Epidermal melanocyte (primary cell): ENCODE results near the gene EGLN3.
"Not testable (repeated sequence)": the region's sequence is repeated elsewhere in the genome, so short reads cannot be mapped to it uniquely, and the experiment has no call there.

ENCODE experiments used
- DNase-seq: peaks from one replicate; pipeline ENCODE4 v3.0.0; 2011; ENCODE audit warnings: low spot score; ENCODE audit not compliant: insufficient read length

The EGLN3 gene

DNA sequence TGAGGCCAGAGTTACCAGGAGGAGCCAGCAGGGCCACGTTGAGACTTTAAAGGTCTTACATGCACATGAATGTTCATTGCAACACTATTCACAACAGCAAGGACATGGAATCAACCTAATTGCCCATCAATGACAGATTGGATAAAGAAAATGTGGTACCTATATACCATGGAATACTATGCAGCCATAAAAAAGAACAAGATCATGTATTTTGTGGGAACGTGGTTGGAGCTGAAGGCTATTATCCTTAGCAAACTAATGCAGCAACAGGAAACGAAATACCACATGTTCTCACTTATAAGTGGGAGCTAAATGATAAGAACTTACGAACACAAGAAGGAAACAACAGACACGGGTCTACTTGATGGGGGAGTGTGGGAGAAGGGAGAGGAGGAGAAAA, 11.6 kb upstream of the EGLN3 start:
- DNase-seq, result not testable (repeated sequence)

DNA sequence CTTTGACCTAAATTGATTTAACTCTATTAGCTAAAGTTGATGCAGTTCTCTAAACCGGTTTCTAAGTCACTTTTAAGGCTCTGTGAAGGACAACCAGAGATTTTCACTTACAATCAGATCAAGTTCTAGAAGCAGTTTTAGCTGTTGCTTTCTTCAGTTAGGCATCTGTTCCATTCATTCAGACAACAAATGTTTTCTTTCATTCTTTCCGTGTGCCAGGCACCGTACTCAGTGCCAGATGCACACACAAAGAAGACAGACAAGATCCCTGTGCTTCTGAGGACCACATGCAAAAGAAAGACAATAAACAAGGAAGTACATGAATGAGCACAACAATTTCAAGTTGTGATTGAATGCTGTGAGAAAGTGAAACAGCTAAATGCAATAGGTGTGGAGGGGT, 11.1 kb upstream of the EGLN3 start:
- no peak for DNase-seq

DNA sequence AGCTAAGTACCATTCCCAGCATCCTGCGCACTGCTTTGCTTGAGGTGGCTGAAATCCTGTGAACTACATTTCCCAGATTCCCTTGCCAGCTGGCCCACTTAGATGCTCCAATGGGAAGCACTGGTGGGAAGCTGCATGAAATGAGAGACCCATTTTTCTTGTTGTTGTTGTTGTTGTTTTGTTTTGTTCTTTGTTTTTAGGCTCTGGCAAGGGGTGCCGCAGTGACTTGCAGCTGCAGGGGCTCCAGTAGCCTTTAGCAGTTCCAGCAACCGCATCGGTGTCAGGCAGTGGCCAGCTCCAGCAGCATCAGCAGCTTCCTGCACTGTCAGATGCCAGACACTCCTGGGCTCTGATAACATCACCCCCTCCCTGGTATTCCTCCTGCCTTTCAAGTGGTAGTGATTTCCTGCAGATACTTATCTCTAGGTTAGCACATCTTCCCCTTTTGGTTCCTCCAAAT, 8.8 kb upstream of the EGLN3 start:
- DNase-seq, result no peak

DNA sequence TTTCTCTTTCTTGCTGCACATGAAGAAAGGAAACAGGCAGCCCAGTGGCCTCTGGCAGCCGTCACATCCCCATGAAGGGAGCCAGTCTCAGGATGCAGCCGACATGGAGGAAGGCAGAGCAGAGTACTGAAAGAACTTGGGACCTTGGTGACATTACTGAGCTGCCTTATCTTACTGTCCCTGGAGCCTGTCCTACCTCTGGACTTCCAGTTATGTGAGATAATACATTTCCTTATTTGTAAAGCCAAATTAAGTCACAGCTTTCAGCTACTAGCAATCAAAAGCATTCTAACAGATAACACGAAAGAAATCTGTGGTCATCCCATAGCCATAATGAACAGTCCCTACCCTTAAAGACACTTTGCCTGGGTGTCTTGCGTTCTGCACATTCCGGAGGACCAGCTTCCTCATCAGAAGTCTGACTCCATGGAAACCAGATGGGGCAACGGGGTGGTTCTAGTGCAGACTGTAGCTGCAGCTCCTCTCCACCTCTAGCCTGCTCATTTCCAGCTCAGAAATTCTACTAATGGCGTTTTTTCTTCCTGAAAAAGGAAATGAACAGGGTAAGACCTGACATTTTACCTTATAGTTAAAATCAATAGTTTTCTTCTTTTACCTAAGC, 7.8 kb upstream of the EGLN3 start:
- no peak for DNase-seq

DNA sequence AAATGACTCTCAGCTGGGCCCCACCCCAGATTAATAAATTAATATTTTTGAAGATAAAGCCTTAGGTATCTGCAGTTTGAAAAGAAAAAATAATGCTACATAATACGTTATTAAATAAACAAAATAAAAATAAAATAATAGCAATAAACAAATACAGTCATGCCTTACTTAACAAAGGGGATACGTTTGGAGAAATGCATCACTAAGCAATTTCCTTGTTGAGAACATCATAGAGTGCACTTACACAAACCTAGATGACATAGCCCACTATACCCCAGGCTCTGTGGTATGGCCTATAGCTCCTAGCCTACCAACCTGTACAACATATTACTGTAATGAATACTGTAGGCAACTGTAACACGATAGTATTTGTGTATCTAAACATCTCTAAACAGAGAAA, 7.1 kb upstream of the EGLN3 start:
- no peak for DNase-seq

DNA sequence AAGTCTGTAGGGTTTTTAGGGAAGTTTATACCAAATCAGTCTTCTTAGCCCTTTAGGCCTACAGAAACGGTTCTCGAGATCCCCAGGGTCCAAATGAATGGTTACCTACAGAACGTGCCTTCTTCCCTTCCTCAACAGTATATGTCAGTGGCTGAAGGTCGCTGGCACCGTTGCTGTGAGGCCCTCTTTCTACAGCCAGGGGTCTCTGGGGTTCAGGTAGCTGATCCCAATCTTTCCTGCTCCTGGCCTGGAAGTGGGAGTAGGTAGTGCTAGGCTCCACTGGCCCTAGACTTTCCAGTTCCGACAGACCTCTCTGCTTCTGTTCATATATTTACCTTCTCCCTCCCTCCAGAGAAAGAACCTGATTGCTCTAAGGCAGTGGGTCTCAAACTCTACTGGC, 6.4 kb upstream of the EGLN3 start:
- DNase-seq, result no peak

DNA sequence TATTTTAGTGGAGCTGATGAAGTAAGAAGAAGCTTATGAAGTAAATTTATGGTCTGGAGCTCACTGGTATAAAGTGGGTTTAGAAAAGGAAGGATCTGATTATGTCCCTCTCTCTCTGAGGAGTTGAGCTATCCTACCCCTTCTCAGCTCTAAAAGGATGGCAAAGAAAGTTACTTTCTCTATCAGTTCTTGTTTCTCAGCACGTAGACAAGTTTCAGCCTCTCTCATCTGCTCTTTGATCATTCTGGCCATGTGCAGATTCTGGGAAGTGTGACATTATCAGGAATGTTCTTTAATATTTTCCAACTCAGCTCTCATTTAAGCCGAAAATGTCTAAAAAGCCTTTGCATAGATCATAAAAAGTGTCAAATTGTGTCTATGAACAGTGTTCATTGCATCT, 5.8 kb upstream of the EGLN3 start:
- DNase-seq, result no peak

DNA sequence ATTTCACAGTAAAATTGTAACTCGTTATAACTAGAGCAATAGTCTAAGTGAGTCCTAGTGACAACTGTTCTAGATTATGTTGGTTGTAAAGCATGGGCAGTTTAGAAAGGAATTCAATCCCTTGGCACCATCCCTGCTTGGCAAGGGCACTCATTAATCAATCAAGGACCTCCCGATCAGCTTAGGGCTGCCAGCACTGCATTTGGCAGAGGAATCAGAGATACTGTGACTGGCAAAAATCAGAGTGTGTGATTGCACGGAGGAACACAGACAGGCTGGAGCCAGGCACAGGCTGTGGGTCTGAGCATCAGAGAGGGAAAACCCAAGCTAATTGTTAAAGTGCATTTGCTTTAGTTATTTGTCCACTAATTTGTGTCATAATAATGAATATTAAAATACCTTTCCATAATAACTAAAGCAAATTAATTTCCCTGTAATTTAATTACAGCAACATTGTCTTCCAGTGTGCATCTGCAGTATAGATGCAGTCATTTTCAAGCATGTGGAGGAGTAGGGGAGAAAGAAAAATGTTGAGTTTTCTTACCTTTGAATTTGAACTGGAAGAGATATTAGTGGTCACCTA, 3.2 kb upstream of the EGLN3 start:
- DNase-seq, result no peak

DNA sequence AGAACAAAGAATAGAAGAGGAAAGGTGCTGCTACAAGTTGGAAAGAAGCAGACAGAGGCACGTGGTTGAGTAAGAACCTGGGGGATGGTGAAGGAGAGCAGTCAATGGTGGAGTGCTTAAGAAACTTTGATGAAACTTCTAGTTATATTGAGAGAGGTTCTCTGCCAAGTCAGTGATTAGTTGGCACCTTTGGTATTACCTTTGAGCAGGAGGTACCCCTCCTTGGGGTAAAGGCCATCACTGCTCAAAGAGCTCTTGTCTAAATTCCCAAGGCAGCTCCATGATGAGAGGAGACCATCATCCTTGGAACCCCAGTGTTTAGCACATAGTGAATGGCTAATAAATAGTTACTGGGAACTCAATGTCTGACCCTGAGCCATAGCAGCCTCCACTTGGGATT, 1.7 kb upstream of the EGLN3 start:
- DNase-seq, result no peak

DNA sequence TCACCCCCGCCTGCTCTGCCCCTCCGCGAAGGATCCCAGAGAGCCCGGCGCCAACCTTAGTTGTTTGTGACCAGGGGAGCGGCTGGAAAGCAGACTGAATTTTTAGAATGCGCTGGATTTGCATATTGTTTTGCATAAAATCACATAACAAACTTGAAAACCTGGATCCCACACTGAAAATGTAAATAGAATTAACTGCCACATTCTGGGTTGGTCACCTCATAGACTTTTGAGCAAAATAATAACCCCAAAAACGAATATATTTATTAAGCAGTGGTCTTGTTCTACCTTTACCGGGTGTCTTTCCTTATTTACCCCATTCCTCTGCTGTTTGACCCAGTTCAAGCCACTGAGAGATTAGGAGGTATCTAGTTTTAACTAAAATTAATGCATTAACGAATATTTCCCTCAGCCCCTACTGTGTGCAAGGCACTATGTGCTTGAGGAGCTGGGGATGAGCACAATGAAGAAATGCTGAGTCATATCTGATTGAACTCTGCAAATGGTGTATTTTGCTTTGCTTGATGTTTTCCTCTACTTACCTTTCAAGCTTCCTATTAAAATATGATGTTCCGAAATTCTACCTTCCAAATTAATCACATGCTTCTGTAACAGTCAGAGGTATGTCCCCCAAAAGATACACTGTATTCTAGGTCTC, 438 bp upstream of the EGLN3 start:
- DNase-seq, result peak; percentile 78

DNA sequence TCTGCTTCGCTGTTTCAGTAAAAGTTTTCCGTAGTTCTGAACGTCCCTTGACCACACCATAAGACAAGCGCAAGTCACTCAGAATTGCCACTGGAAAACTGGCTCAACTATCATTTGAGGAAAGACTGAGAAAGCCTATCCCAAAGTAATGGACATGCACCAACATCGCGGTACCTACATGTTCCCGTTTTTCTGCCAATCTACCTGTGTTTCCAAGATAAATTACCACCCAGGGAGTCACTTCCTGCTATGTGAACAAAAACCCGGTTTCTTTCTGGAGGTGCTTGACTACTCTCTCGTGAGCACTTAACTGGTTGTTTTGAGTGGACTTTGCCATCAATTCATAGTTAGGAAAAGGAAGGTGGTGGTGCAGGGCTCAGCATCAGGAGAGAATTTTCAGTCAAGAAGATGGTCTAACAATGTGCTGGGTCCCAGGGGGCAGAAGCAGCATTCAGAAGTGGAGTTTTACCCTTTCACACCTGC, 1.4 kb downstream of the EGLN3 start:
- no peak for DNase-seq

DNA sequence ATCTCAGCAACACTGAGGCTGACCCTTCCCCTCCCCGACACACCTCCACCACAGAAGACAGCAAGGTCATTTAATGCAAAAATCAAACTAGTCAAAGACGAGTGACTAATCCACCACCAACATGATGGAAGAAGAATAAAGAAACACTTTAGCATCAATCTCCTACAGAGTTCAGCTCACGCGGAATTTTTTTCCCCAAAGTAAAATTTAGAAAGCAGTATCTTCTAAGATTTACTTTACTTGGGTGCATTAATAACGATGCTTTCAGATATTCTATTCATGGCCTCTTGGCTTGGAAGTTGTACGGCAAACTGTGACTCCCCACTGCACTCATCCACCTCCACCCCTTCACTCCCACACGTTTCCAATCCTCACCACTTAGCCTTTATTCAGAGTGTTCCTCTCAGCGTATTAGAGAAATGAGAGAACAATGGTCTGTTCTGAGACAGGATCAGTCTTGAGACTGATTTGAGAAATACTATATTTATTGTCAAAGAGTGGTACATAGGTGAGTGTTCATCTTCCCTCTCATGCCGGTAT, 1.9 kb downstream of the EGLN3 start:
- DNase-seq, result no peak

DNA sequence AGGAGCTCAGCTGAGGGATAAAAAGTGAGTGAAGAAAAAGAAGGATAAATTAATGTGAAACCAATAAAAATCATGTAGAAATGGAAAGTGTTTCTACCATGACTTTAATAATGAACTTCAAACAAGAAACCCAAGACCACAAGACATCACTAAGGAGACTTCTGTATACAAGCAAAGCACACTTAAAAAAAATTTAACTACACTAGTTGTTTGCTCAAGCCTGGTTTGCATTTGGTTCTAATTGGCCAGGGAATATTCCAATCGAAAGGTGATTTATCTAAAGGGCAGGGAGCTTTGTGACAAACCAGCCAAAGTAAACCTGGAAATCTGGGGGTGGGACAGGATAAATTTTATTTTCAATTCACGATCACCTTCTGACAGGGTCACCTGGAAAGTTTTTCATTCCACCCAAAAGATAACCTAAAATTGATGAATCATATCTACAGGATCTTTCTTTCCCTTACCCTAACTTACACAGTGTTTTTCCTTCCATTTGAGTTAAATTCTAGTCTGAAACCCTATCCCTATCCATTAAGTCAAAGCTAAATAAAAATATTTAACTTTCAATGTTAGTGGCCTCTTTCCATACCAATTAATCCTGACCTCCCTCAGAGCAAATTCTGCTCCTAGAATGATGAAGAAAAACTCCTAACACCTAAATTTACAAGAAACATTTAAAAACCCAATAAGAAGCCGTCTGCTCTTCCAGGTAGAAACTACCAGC, 2.6 kb downstream of the EGLN3 start:
- no peak for DNase-seq

DNA sequence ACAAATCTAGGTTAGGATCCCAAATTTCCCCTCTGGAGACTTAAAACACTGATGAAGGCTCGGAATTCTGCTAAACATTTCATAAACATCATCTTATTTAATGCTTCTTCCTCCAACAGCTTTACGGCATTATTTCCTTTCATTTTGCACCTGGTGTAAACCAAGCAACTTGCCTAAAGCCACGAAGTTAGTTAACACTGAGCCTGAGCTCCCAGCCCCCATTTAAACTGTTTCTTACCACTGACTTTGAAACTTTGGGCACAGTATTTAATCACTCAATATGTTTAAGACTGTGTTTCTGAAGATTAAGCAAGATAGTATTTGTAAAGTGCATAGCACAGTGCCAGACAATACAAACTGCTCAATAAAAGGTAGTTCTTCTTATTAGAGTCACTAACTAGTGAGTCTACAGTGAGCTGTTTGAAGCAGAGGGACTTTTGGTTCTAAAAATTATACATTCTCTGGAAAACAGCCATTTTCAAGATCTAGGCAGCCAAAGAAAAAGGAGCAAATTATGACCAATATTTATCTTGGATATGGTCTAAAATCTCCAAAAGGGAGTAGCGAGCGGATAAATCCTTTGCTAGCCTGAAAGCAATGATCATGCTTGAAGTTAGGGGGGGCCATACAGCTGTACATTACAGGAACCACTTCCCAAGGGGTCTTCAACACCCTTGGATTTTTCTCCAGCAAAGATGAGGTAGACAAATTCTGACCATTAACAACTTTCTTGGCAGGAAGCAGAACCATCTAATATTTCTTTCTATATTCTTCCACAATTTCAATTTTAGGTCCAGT, 4.0 kb downstream of the EGLN3 start:
- DNase-seq, result no peak

DNA sequence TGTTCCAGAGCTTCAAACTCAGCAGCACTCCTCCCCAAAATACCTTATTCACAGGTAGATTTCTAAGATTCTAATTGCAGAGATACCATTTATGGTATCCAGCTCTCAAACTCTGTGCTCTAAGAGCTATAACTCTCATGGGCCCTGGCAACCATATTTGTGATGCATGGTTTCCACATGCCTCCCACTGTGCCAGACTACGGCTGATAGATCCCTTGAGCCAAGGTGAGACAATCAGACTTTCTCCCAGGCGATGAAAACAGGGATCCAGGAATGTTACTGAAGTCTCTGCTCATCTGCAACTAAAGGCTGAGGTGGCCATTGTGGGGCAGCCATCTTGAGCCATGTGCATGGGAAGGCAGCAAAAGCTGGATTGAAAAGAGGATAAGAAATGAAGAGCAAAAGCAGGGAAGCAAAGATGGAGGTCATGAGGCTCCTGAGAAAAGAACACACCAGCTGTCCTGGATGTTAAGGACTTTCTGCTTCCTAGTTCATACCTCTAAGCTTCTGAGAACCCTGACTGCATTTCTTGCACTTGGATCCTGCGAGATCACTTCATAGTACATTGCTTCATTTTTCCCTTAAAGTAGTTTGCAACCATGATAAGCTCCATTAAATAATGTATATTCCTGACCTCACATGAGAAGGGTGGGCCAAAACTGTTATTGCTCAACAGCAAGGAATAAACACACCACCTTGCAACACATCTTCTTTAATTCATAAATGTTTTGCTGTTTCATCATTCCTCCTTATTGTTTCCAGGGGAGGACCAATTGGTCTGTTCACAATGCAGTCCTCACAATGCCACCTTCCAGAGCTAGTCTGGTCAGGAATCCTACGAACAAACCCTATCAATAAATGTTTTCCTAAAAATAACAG, 5.4 kb downstream of the EGLN3 start:
- no peak for DNase-seq

DNA sequence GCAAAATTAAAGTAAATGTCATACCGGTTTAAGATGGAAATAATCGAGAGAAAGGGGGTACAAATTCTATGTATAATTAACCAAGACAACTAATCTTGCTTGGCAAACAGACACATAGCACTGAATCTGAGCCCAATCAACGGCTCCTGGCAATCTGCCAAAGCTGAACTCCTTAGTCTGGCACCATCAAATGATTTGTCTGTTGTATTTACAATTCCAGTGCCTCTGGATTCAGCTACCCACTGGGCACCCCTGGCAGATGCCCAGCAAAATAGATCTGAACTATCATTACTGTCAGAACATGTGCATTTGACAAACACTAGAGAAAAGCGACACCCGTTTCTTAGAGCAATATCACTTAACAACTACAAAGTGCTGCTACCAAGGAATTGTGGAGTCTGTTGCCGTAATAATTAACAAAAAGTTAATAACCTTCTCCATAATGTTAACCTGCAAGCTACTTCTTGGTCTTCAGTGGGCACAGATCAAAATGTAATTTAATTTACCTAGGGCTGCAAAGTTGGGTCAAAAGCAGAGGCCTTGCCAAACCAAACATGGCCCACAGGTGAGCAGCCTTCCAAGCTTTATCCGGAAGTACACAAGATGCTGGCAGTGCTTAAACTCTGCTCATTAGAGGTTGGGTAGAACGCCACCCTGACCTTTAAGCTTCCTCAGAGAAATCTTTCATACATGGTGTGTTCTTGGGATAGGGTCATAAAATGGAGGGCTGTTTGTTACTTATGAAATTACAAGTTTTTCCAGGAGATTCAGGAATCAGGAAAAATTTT, 7.6 kb downstream of the EGLN3 start:
- no peak for DNase-seq

DNA sequence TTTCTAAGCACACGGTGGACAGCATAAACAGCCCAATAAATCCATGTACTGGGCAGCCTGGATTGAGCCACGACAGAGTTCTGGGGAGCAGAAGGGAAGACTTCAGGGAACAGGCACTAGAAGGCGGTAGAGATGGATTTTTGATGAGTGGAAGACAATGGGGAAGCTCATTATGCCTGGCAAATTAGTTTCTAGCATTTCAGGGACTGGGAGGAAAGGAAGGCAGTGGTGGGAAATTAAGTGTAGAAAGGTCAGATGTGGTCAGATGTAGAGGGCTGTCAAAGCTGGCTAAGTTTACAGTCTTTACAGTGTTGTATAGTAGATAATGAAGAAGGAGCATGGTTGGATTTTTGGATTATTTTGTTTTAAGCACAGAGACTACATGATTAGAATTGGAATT, 9.2 kb downstream of the EGLN3 start:
- no peak for DNase-seq

DNA sequence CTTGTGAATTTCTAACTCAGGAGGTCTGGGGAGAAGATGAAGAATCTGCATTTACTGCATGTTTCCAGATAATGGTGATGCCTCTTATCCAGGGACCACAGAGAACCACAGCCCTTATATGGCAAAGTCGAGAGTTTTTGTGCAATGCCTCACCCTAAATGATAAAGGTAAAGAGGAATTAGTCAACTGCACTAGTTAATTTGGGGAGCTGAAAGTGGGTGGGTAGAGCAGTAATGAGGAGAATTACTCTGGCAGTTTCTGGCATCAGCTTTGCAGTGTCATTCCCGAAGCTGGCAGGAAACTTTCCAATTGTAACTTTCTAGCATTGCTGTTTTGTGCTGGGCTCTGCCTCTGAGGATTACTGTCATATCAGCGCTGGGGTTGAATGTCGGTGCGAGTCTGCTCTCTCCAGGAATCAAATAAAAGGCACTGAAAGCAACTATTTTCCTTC, 10.3 kb downstream of the EGLN3 start:
- no peak for DNase-seq
